Measurements from ENCODE around the gene RND2. TPM values are rescaled to one million over a fixed set of nuclear protein-coding genes. Genes with fewer than 3 reads are reported as not detected.

RND2 gene
- total and polyA plus RNA-seq, 9 of the 15 experiments (the other 6 are each of a cell fraction or from before 2014, with no cell fraction given), result 0.15 to 1.9 (median 0.98) TPM

DNA sequence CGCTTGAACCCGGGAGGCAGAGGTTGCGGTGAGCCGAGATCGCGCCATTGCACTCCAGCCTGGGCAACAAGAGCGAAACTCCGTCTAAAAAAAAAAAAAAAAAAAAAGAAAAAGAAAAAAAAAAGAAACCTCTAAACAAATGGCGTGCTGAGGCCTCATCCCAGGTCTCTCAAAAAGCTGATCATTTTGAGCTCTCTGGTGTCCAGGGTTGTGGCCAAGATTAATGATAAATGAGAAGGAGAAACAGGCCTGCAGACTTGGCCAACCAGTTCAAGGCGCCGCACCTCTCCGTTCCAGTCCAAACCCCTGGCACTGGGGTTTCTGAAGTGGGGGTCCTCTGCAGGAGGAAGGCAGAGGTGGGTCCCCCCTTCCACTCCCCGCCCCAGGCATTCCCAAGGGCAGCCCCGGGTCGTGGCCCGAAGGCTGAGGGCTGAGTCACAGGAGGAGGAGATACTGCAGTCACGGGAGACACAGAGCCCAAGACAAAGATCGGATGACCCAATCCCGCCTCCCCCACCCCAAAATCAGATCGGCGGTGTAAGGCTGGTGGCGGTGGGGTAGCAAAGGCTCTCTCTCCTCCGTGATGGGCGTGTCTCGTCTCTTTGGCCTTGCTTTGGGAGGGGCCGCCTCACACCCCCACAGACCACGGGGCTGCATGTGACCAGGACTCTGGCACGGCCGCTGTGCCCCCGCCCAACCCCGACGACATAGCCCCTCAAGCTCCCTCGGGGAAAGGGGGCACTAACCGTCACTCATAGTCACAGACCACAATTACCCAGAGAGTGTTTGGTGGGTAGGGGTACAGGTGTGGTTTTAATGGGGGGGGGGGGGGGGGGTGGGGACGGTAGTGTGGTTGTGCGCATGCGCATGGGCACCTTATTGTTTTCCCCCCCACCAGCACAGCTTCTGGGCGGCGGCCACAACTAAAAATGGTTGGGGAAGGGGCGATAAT, 4.0 kb upstream of the RND2 start (continued):
- TF ChIP-seq, protein P1, sequence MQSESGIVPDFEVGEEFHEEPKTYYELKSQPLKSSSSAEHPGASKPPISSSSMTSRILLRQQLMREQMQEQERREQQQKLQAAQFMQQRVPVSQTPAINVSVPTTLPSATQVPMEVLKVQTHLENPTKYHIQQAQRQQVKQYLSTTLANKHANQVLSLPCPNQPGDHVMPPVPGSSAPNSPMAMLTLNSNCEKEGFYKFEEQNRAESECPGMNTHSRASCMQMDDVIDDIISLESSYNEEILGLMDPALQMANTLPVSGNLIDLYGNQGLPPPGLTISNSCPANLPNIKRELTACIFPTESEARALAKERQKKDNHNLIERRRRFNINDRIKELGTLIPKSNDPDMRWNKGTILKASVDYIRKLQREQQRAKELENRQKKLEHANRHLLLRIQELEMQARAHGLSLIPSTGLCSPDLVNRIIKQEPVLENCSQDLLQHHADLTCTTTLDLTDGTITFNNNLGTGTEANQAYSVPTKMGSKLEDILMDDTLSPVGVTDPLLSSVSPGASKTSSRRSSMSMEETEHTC (IDR thresholded peaks at IDR 0.05), result peak; percentile 95
- TF ChIP-seq YBX1 (IDR thresholded peaks at IDR 0.05), result no peak
- TF ChIP-seq, protein P2, sequence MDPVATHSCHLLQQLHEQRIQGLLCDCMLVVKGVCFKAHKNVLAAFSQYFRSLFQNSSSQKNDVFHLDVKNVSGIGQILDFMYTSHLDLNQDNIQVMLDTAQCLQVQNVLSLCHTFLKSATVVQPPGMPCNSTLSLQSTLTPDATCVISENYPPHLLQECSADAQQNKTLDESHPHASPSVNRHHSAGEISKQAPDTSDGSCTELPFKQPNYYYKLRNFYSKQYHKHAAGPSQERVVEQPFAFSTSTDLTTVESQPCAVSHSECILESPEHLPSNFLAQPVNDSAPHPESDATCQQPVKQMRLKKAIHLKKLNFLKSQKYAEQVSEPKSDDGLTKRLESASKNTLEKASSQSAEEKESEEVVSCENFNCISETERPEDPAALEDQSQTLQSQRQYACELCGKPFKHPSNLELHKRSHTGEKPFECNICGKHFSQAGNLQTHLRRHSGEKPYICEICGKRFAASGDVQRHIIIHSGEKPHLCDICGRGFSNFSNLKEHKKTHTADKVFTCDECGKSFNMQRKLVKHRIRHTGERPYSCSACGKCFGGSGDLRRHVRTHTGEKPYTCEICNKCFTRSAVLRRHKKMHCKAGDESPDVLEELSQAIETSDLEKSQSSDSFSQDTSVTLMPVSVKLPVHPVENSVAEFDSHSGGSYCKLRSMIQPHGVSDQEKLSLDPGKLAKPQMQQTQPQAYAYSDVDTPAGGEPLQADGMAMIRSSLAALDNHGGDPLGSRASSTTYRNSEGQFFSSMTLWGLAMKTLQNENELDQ (CRISPR knock-in tag; IDR thresholded peaks at IDR 0.05; ENCODE audit: borderline replicate concordance), result no peak
- TF ChIP-seq BHLHE40 (IDR thresholded peaks at IDR 0.05; ENCODE audit: low read length), result peak; percentile 98
- no peak for TF ChIP-seq ZNF3 (CRISPR knock-in tag; IDR thresholded peaks at IDR 0.05)
- TF ChIP-seq ZNF140 (CRISPR knock-in tag; IDR thresholded peaks at IDR 0.05), result no peak
- TF ChIP-seq, protein P3, sequence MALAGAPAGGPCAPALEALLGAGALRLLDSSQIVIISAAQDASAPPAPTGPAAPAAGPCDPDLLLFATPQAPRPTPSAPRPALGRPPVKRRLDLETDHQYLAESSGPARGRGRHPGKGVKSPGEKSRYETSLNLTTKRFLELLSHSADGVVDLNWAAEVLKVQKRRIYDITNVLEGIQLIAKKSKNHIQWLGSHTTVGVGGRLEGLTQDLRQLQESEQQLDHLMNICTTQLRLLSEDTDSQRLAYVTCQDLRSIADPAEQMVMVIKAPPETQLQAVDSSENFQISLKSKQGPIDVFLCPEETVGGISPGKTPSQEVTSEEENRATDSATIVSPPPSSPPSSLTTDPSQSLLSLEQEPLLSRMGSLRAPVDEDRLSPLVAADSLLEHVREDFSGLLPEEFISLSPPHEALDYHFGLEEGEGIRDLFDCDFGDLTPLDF (CRISPR knock-in tag; IDR thresholded peaks at IDR 0.05), result no peak
- TF ChIP-seq GTF2A2 (tag; IDR thresholded peaks at IDR 0.05), result no peak
- TF ChIP-seq SP1 (CRISPR knock-in tag; IDR thresholded peaks at IDR 0.05), result peak; percentile 88
- peak; percentile 73 for TF ChIP-seq HDAC3 (IDR thresholded peaks at IDR 0.05; ENCODE audit: borderline replicate concordance, partially characterized antibody)
- TF ChIP-seq HIVEP1 (CRISPR knock-in tag; IDR thresholded peaks at IDR 0.05), result no peak
- TF ChIP-seq TAF15 (IDR thresholded peaks at IDR 0.05; ENCODE audit: low read depth, low read length), result no peak
- TF ChIP-seq NR3C1 (CRISPR knock-in tag; IDR thresholded peaks at IDR 0.05), result no peak
- TF ChIP-seq, protein P4, sequence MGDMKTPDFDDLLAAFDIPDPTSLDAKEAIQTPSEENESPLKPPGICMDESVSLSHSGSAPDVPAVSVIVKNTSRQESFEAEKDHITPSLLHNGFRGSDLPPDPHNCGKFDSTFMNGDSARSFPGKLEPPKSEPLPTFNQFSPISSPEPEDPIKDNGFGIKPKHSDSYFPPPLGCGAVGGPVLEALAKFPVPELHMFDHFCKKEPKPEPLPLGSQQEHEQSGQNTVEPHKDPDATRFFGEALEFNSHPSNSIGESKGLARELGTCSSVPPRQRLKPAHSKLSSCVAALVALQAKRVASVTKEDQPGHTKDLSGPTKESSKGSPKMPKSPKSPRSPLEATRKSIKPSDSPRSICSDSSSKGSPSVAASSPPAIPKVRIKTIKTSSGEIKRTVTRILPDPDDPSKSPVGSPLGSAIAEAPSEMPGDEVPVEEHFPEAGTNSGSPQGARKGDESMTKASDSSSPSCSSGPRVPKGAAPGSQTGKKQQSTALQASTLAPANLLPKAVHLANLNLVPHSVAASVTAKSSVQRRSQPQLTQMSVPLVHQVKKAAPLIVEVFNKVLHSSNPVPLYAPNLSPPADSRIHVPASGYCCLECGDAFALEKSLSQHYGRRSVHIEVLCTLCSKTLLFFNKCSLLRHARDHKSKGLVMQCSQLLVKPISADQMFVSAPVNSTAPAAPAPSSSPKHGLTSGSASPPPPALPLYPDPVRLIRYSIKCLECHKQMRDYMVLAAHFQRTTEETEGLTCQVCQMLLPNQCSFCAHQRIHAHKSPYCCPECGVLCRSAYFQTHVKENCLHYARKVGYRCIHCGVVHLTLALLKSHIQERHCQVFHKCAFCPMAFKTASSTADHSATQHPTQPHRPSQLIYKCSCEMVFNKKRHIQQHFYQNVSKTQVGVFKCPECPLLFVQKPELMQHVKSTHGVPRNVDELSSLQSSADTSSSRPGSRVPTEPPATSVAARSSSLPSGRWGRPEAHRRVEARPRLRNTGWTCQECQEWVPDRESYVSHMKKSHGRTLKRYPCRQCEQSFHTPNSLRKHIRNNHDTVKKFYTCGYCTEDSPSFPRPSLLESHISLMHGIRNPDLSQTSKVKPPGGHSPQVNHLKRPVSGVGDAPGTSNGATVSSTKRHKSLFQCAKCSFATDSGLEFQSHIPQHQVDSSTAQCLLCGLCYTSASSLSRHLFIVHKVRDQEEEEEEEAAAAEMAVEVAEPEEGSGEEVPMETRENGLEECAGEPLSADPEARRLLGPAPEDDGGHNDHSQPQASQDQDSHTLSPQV (IDR thresholded peaks at IDR 0.05), result 0 out of 2 replicates have a peak, but pooled peaks have one; percentile 43
- TF ChIP-seq BACH1 (tag; IDR thresholded peaks at IDR 0.05), result 0 out of 2 replicates have a peak, but pooled peaks have one; percentile 5
- peak in 1 of 2 experiments; percentile 68; a peak in 2 of 4 replicates for TF ChIP-seq TRIM24 (IDR thresholded peaks at IDR 0.05)
- no peak for TF ChIP-seq SMAD3 (CRISPR knock-in tag; conservative IDR thresholded peaks at IDR 0.05)
- TF ChIP-seq PRMT5 (CRISPR knock-in tag; IDR thresholded peaks at IDR 0.05), result no peak

Data from K562 (cell line).